GM13977 (cell line): ENCODE data around the gene PIP4K2A.

Source experiments
- DNase-seq: peaks from one replicate; pipeline ENCODE4 v3.0.0; 2012; ENCODE audit warnings: low spot score
- in situ Hi-C: fragments of 300-500 bp; cut with MboI; formaldehyde crosslinking; loops from one replicate; pipeline ENCODE4 v1.12.0; 2022; ENCODE audit warnings: low sequenced_read_pairs, low pct_unique_long_range_greater_than_20kb, mixed read lengths, inconsistent platforms; ENCODE audit not compliant: unreplicated experiment
- TF ChIP-seq, protein P1 (sequence below): IDR thresholded peaks from 2 replicates; pipeline ENCODE4 v1.5.1; 2012; ENCODE audit warnings: mild to moderate bottlenecking, control low read depth; ENCODE audit not compliant: insufficient read depth; ENCODE audit errors: extremely low read depth, missing control alignments

PIP4K2A gene

DNA sequence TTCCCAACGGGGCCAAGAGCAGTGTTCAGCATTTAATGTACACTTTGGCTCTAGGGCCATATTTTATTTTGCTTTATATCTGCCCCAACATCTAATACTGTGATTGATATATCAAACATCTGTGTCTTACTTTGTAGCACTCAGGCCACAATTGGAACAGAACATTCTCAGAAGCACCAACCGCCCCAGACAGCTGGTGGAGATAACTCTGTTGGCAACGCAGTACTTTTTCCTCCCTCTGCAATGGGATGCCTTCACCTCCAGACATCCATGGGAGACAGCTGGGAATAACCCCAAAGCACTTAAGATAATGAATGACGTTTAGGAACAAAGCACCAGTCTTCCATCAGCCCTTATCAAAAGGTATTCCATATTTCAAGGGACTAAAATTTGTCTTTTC is 57.4 kb downstream of the PIP4K2A start:
- TF ChIP-seq, protein P1, sequence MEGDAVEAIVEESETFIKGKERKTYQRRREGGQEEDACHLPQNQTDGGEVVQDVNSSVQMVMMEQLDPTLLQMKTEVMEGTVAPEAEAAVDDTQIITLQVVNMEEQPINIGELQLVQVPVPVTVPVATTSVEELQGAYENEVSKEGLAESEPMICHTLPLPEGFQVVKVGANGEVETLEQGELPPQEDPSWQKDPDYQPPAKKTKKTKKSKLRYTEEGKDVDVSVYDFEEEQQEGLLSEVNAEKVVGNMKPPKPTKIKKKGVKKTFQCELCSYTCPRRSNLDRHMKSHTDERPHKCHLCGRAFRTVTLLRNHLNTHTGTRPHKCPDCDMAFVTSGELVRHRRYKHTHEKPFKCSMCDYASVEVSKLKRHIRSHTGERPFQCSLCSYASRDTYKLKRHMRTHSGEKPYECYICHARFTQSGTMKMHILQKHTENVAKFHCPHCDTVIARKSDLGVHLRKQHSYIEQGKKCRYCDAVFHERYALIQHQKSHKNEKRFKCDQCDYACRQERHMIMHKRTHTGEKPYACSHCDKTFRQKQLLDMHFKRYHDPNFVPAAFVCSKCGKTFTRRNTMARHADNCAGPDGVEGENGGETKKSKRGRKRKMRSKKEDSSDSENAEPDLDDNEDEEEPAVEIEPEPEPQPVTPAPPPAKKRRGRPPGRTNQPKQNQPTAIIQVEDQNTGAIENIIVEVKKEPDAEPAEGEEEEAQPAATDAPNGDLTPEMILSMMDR, result no peak
- in situ Hi-C loops, result no loop called here
- no peak for DNase-seq

DNA sequence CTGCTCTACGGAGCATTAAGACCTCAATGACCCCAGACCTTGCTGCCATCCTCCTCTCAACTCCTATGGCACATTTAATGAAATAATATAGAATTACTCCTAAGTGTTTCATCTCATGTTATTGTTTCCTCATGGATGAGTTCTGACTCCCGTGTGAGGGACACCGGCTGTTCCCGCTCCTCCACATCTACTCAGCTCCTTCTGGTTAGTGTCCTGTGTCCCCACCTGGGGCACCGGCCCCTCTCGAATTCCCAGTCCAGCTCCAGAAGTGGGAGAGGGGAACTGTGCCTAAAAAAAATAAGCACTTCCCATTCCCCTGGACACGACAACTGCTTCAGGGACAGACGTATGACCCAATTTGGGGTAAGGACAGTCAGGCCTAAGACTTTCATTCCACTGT is 58.3 kb downstream of the PIP4K2A start:
- TF ChIP-seq, protein P1, result no peak
- in situ Hi-C loops, result no loop called here

DNA sequence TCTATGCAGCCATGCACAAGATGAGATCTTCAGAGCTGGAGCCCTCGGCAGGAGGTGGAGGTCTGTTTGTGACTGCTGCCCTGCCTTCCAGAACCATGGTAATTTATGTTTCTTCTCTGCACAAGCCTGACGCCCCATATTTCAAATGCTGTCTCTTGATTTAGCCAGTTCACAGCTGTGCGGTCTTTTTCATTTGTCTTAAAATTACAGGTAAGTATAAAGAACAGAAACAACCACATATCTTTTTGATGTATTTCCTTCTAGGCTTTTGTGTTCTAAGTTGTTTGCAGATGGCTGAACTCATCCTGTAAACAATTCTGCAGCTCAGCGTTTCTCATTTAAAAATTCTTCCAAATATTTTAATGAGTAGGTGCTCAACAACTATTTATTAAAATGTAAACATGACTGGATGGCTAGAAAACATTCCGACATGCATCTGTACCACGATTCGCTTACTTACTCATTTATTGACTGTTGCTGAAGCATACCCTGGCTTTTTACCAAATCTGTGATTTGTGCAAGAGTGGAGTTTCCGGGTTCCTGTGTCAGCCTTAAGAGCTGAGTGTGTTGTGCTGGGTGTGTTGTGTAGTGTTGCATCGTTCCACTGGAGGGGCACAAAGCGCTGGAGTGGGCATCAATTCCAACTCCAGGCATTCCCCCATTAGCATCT is 58.9 kb downstream of the PIP4K2A start:
- TF ChIP-seq, protein P1, result no peak
- in situ Hi-C loops, result no loop called here
- no peak for DNase-seq

More for the DNA sequence above, 58.3 kb downstream of the PIP4K2A start:
- DNase-seq, result no peak

DNA sequence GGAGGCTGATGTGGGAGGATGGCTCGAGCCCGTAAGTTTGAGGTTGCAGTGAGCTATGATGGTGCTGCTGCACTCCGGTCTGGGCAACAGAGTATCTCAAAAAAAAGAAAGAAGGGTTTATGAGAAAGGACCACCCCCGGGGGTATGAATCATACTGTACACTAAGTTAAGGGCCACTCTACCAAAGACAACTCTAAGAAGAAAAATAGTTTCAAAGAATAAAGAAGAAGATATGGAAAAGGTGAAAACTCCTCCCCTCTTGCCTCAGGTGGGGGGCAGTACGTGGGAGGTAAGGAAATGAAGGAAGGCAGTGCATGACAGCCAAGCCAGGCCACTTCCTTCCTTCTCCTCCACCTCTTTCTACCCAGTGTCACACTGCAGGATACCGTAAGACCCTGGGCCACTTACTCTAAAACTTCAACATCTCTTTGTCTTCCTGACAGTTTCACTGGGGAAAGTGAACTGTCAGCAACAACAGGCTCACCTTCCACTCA is 61.3 kb downstream of the PIP4K2A start:
- TF ChIP-seq, protein P1, result no peak
- no peak for DNase-seq
- in situ Hi-C loops, result no loop called here

DNA sequence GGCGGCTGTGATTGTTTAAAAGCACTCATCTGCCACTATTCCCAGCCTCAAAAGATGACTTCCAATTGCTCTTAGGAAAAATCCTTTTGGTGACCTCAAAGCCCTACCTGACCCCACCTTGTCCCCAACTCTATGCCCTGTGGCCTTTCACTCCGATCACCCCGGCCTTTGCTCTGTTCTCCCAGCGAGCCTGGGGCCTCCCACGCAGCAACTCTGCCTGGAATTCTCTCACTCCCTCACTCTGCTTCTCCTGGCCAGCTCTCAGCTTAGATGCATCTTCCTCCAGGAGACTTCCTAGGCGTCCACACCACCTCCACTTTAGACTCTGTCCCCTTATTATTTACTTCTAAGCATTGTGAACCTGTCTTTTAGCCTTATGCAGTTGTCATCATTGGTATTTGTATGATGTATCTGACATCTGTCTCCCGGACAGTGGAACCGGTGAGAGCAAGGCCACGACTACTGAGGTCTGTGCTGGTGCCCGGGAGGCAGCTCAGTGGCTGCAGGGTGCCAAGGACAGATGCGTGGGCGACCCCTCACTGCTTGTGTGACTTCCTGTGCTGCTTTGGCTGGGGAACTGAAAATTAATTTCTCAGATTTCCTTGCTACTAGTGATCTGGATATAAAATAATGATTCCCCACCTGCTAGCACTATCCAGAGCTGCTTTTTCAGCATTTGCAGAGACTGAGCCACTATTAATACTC is 63.0 kb downstream of the PIP4K2A start:
- in situ Hi-C loops, result no loop called here
- DNase-seq, result no peak

DNA sequence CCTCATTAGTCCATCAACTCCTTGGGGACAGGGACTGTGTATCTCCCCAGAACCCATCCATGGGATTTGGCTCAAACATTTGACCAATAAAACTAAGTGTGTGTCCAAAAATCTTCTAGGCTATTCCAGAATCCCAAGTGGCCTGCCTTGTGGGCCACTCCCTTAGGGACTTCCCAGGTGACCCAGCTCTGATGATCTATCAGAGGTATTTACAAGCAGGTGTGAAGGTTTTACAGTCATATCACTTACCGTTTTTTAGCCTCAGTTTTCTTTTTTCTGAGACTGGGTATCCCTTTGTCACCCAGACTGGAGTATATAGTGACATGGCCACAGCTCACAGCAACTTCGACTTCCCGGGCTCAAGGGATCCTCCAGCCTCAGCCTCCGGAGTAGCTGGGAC is 64.4 kb downstream of the PIP4K2A start:
- in situ Hi-C loops, result no loop called here
- TF ChIP-seq, protein P1, result no peak

More for the DNA sequence above, 63.0 kb downstream of the PIP4K2A start:
- TF ChIP-seq, protein P1, result no peak

More for the DNA sequence above, 64.4 kb downstream of the PIP4K2A start:
- no peak for DNase-seq
